Measurements from ENCODE around the gene MRC1. TPM values are rescaled to one million over a fixed set of nuclear protein-coding genes. Genes with fewer than 3 reads are reported as not detected.

Gene MRC1
- total and polyA plus RNA-seq, 4 donors: 14.0 to 161 (median 43.6) TPM

DNA sequence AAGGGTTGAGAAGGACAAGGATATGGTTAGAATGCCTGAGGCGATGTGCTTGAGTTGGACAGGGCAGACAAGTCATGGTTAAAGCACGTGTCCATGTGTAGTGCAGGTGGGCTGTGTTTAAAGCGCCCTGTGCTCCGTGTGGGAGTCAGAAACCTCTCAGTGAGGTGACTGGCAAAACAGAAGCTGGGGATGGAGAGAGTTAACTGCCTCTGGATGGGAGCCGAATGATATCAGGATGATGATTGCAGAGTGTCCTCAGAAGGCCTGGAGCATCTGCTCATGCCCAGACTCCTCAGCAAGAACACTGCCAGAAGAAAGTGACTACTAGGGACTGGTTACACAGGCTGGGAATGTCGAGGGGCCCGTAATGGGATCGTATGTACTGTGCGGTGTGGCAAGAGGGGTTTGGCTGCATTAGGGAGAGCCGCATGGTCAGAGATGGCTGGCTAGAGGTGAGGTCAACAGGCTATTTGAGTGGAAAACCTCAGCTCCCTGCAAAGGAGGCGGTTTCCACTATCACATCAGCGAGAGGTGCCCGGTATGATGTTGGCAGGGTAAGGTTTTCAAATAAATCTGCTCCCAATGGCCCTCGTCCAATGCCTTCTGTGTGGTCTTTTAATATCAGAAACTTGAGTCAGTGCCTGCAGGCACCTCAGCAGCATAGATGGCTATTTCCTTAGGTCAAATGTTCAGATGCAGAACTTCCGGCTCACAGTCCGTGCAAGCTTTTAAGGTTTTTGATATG, 26.1 kb upstream of the MRC1 start:
- WGBS, 2 donors: 61 to 65% methylated on average over 16 of the region's 16 CpGs
- ATAC-seq (ENCODE audit: insufficient read depth, low FRiP score) (no peak), DNase-seq (peak; percentile 26 to 37 (median 35))
- TF ChIP-seq, protein P1, sequence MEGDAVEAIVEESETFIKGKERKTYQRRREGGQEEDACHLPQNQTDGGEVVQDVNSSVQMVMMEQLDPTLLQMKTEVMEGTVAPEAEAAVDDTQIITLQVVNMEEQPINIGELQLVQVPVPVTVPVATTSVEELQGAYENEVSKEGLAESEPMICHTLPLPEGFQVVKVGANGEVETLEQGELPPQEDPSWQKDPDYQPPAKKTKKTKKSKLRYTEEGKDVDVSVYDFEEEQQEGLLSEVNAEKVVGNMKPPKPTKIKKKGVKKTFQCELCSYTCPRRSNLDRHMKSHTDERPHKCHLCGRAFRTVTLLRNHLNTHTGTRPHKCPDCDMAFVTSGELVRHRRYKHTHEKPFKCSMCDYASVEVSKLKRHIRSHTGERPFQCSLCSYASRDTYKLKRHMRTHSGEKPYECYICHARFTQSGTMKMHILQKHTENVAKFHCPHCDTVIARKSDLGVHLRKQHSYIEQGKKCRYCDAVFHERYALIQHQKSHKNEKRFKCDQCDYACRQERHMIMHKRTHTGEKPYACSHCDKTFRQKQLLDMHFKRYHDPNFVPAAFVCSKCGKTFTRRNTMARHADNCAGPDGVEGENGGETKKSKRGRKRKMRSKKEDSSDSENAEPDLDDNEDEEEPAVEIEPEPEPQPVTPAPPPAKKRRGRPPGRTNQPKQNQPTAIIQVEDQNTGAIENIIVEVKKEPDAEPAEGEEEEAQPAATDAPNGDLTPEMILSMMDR (IDR thresholded peaks at IDR 0.05; ENCODE audit: control extremely low read depth, extremely low read depth): no peak
- peaks cover 0 to 10% (median 6%) of the 10 kb centered on the region in 5 donors for H3K4me1 ChIP-seq (ENCODE audit: control insufficient read depth in 5 of 5, insufficient read depth in 5 of 5, low read length in 5 of 5)
- no peaks in the 10 kb centered on the region for H3K27me3 ChIP-seq (ENCODE audit: control insufficient read depth in 3 of 3, insufficient read depth in 3 of 3, low read length in 2 of 3)
- no peaks in the 10 kb centered on the region for H3K9me3 ChIP-seq (ENCODE audit: control insufficient read depth in 4 of 4, insufficient read depth in 3 of 4, low read length in 3 of 4)
- no peak overlapping the region for H3K27ac ChIP-seq (ENCODE audit: low read depth in 1 of 2, low read length in 1 of 2)
- H3K4me3 ChIP-seq: no peak overlapping the region
- no peaks in the 10 kb centered on the region for H3K36me3 ChIP-seq (ENCODE audit: control insufficient read depth in 4 of 4, insufficient read depth in 4 of 4, low read length in 4 of 4)
- H3K9ac ChIP-seq (ENCODE audit: insufficient read depth in 1 of 2, low read length in 2 of 2): no peak overlapping the region

DNA sequence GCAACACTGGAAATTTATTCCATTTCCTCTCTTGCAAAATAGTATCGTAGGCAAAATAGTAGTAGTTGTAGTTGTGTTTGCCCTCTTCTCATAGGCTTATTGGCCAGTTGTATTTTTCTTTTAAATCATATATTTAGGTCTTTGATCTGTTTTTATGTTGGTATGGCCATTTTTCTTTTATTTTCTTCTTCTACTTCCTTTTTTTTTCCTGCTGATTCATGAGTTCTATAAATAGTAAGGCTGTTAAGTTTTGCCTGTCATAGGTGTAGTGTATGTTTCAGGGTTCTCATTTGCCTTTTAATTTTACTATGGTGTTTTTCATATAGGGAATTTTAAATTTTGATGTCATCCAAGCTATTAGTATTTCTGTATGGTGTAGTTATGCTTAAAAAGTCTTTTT, 25.4 kb upstream of the MRC1 start:
- no peaks in the 10 kb centered on the region for H3K36me3 ChIP-seq (ENCODE audit: control insufficient read depth in 4 of 4, insufficient read depth in 4 of 4, low read length in 4 of 4)
- WGBS, 2 donors: 6 to 33% methylated on average over 1 of the region's 1 CpG
- DNase-seq (no peak), ATAC-seq (ENCODE audit: insufficient read depth, low FRiP score) (no peak)
- H3K9ac ChIP-seq (ENCODE audit: insufficient read depth in 1 of 2, low read length in 2 of 2): no peak overlapping the region
- TF ChIP-seq, protein P1 (IDR thresholded peaks at IDR 0.05; ENCODE audit: control extremely low read depth, extremely low read depth): no peak
- H3K4me1 ChIP-seq (ENCODE audit: control insufficient read depth in 5 of 5, insufficient read depth in 5 of 5, low read length in 5 of 5): peaks cover 0 to 10% (median 6%) of the 10 kb centered on the region in 5 donors
- no peak overlapping the region for H3K27ac ChIP-seq (ENCODE audit: low read depth in 1 of 2, low read length in 1 of 2)
- no peaks in the 10 kb centered on the region for H3K9me3 ChIP-seq (ENCODE audit: control insufficient read depth in 4 of 4, insufficient read depth in 3 of 4, low read length in 3 of 4)
- no peaks in the 10 kb centered on the region for H3K27me3 ChIP-seq (ENCODE audit: control insufficient read depth in 3 of 3, insufficient read depth in 3 of 3, low read length in 2 of 3)
- no peak overlapping the region for H3K4me3 ChIP-seq

DNA sequence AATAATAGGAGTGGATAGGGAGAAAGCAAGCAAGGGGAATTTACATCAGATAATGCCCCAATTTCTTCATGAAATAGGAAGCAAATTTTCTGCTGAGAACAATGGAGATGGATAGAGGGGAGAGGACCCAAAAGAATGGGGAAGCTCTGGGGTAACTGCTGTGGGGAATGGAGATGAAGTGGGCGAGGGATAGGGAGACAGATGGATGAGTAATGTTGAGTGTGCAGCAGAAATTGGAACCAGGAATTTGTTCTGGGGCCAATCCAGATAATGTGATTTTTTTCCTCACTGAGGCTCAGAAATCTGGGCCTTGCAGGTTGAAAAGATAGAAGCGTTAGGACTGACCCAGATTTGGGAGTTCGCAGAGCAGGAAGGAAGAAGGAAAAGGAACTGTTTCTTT, 24.5 kb upstream of the MRC1 start:
- Histone ChIP-seq H3K9me3 (ENCODE audit: control insufficient read depth in 4 of 4, insufficient read depth in 3 of 4, low read length in 3 of 4) (no peaks in the 10 kb centered on the region), H3K36me3 (ENCODE audit: control insufficient read depth in 4 of 4, insufficient read depth in 4 of 4, low read length in 4 of 4) (no peaks in the 10 kb centered on the region), H3K4me1 (ENCODE audit: control insufficient read depth in 5 of 5, insufficient read depth in 5 of 5, low read length in 5 of 5) (peaks cover 0 to 10% (median 5%) of the 10 kb centered on the region in 5 donors), H3K4me3 (no peak overlapping the region), H3K27me3 (ENCODE audit: control insufficient read depth in 3 of 3, insufficient read depth in 3 of 3, low read length in 2 of 3) (no peaks in the 10 kb centered on the region), H3K27ac (ENCODE audit: low read depth in 1 of 2, low read length in 1 of 2) (no peak overlapping the region), H3K9ac (ENCODE audit: insufficient read depth in 1 of 2, low read length in 2 of 2) (no peak overlapping the region)
- WGBS, 2 donors: 57 to 73% methylated on average over 3 of the region's 3 CpGs
- DNase-seq (no peak), ATAC-seq (ENCODE audit: insufficient read depth, low FRiP score) (no peak)
- TF ChIP-seq, protein P1 (IDR thresholded peaks at IDR 0.05; ENCODE audit: control extremely low read depth, extremely low read depth): no peak
